NB4 (cell line): ENCODE results near the gene UNC13C.

ENCODE experiments used
- POLR2A ChIP-seq: IDR thresholded peaks from 2 replicates; pipeline ENCODE4 v1.6.1; 2011; ENCODE audit warnings: mild to moderate bottlenecking; ENCODE audit not compliant: insufficient read length; ENCODE audit errors: extremely low read depth
- TF ChIP-seq, protein P1 (sequence below): IDR thresholded peaks from one replicate; pipeline ENCODE4 v1.5.1; 2012; ENCODE audit warnings: low read depth, low read length

DNA sequence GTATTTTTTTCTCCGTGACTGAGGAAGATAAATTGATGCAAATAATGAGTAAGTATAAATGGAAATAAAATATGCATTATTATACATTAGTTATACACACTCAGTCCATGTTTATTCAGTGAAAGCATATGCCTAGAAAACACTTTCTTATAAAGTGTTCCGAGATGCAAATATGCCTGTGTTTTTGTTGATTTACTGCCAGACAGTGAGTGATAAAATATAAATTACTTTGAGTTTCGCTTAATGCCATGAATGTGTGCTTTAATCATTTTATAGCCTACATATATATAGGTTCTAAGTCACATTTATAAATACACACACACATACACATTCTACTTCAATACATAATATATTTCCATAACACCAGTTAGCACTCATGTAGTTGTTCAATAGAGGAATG is 569.2 kb downstream of the UNC13C start:
- TF ChIP-seq, protein P1, sequence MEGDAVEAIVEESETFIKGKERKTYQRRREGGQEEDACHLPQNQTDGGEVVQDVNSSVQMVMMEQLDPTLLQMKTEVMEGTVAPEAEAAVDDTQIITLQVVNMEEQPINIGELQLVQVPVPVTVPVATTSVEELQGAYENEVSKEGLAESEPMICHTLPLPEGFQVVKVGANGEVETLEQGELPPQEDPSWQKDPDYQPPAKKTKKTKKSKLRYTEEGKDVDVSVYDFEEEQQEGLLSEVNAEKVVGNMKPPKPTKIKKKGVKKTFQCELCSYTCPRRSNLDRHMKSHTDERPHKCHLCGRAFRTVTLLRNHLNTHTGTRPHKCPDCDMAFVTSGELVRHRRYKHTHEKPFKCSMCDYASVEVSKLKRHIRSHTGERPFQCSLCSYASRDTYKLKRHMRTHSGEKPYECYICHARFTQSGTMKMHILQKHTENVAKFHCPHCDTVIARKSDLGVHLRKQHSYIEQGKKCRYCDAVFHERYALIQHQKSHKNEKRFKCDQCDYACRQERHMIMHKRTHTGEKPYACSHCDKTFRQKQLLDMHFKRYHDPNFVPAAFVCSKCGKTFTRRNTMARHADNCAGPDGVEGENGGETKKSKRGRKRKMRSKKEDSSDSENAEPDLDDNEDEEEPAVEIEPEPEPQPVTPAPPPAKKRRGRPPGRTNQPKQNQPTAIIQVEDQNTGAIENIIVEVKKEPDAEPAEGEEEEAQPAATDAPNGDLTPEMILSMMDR = no peak
- TF ChIP-seq POLR2A = no peak
